HepG2 (cell line): ENCODE measurements around the gene RGS11. TPM values are rescaled to one million over a fixed set of nuclear protein-coding genes. Genes with fewer than 3 reads are reported as not detected.

Source experiments
- ATAC-seq: fragments of 200-7000 bp; cut with Tn5 transposase; 3 replicates; pipeline ENCODE4 v1.9.1; 2020; ENCODE audit warnings: mild to moderate bottlenecking, moderate library complexity
- BruUV-seq: library from RNA; stranded (reverse); fragments of 400-500 nt; replicated peaks from 2 replicates; lab custom pipeline; 2021; lab: Mats Ljungman, UMichigan
- CTCF ChIA-PET: fragments of 300-600 bp; formaldehyde crosslinking; extraction: SDS; loops from one replicate; lab custom pipeline; 2021; ENCODE audit warnings: low total read pairs, inconsistent platforms, low intra/inter-chr PET ratio; lab: Yijun Ruan, JAX
- POLR2A ChIA-PET: fragments of 350-600 bp; sonication (Branson Sonifier 250); formaldehyde crosslinking; loops from one replicate; lab custom pipeline; 2020; ENCODE audit warnings: antibody characterized with exemption, inconsistent platforms; lab: Yijun Ruan, JAX
- DNase-seq: peaks from one replicate; pipeline ENCODE4 v3.0.0-alpha.2; 2015; ENCODE audit warnings: low spot score
- FAIRE-seq: peaks from 3 replicates; lab custom pipeline; 2011; peaks lifted over from hg19 to GRCh38; lab: Jason Lieb, UNC
- H2AFZ ChIP-seq: one replicate; pipeline ENCODE4 v1.6.1; 2011; ENCODE audit warnings: low read length, inconsistent platforms
- H3K27ac ChIP-seq: fragments of 300-600 bp; 3 replicates; pipeline ENCODE4 v1.8.0; 2011; ENCODE audit warnings: mixed run types, mild to moderate bottlenecking, mixed read lengths, low read length, inconsistent platforms; ENCODE audit not compliant: insufficient read depth; ENCODE audit errors: extremely low read length
- H3K27me3 ChIP-seq, 2 experiments: fragments of 200-600 bp in 1 of 2; 2 replicates in 1 of 2; 3 replicates in 1 of 2; pipeline versions ENCODE4 v1.6.0 to v1.8.0; 2011; ENCODE audit warnings: low read length in 2 of 2, mild to moderate bottlenecking in 2 of 2, moderate library complexity in 2 of 2, inconsistent platforms in 1 of 2; ENCODE audit not compliant: insufficient read depth in 2 of 2, control insufficient read depth in 1 of 2
- H3K36me3 ChIP-seq, 2 experiments: fragments of 200-600 bp in 1 of 2; replicated peaks in 1 of 2; 2 replicates in 1 of 2; 3 replicates in 1 of 2; pipeline versions ENCODE4 v1.5.1 to v1.8.0; 2011; ENCODE audit warnings: low read length in 2 of 2, inconsistent platforms in 1 of 2; ENCODE audit not compliant: insufficient read depth in 2 of 2, control insufficient read depth in 1 of 2
- H3K4me1 ChIP-seq: 2 replicates; pipeline ENCODE4 v1.5.1; 2012; ENCODE audit warnings: low read length, inconsistent platforms; ENCODE audit not compliant: insufficient read depth
- H3K4me2 ChIP-seq: 2 replicates; pipeline ENCODE4 v1.6.0; 2011; ENCODE audit warnings: low read depth, low read length, inconsistent platforms
- H3K4me3 ChIP-seq, 3 experiments: fragments of 200-600 bp in 1 of 3; sonication (generic), shearing (Covaris generic) in 1 of 3; replicated peaks in 1 of 3; 2 replicates each; pipeline ENCODE4 v1.5.1; 2011 to 2016; ENCODE audit warnings: low read length in 3 of 3, inconsistent platforms in 2 of 3, low read depth in 2 of 3, mild to moderate bottlenecking in 2 of 3, control low read depth in 1 of 3, mixed read lengths in 1 of 3; ENCODE audit not compliant: insufficient read depth in 1 of 3
- H3K79me2 ChIP-seq: one replicate; pipeline ENCODE4 v1.6.1; 2011; ENCODE audit warnings: low read length, inconsistent platforms; ENCODE audit not compliant: insufficient read depth
- H3K9ac ChIP-seq: 2 replicates; pipeline ENCODE4 v1.6.0; 2011; ENCODE audit warnings: mild to moderate bottlenecking, low read depth, low read length, inconsistent platforms; ENCODE audit not compliant: insufficient read depth
- H3K9me3 ChIP-seq: 2 replicates; pipeline ENCODE4 v1.5.1; 2012; ENCODE audit warnings: mild to moderate bottlenecking, low read length
- H4K20me1 ChIP-seq: 2 replicates; pipeline ENCODE4 v1.6.0; 2011; ENCODE audit warnings: inconsistent platforms, mild to moderate bottlenecking, low read length, moderate library complexity; ENCODE audit not compliant: insufficient read depth
- GABPB1 ChIP-seq: IDR thresholded peaks from 2 replicates; pipeline ENCODE4 v1.6.1; 2016; ENCODE audit warnings: mild to moderate bottlenecking, missing genetic modification reagents, moderate library complexity, missing compliant biosample characterization
- ISX ChIP-seq: sonication (generic); formaldehyde crosslinking; conservative IDR thresholded peaks from 2 replicates; pipeline ENCODE4 v1.5.0; 2020; ENCODE audit warnings: missing genetic modification reagents
- KAT2B ChIP-seq: fragments of 150-350 bp; IDR thresholded peaks from 2 replicates; pipeline ENCODE4 v1.6.1; 2014; ENCODE audit warnings: low read depth, low read length, borderline replicate concordance
- KAT7 ChIP-seq: IDR thresholded peaks from 2 replicates; pipeline ENCODE4 v1.6.1; 2018; ENCODE audit warnings: borderline replicate concordance, missing compliant biosample characterization
- KLF12 ChIP-seq: sonication (generic); formaldehyde crosslinking; IDR thresholded peaks from 2 replicates; pipeline ENCODE4 v1.4.0; 2020; ENCODE audit warnings: missing genetic modification reagents, borderline replicate concordance
- NR2F1 ChIP-seq, 2 experiments: fragments of 450-650 bp in 1 of 2; formaldehyde crosslinking in 1 of 2; IDR thresholded peaks; 2 replicates each; pipeline versions ENCODE4 v1.5.0 to v1.6.1; 2016 to 2020; ENCODE audit warnings: mild to moderate bottlenecking in 1 of 2, missing compliant biosample characterization in 1 of 2, missing genetic modification reagents in 1 of 2, moderate library complexity in 1 of 2
- RBAK ChIP-seq: sonication (generic); formaldehyde crosslinking; IDR thresholded peaks from 2 replicates; pipeline ENCODE4 v1.5.1; 2020; ENCODE audit warnings: mild to moderate bottlenecking, missing genetic modification reagents
- ZNF180 ChIP-seq: sonication (generic); formaldehyde crosslinking; IDR thresholded peaks from 2 replicates; pipeline ENCODE4 v1.4.0; 2020; ENCODE audit warnings: low read depth, missing genetic modification reagents, borderline replicate concordance
- ZNF230 ChIP-seq: sonication (generic); formaldehyde crosslinking; IDR thresholded peaks from 2 replicates; pipeline ENCODE4 v1.4.0; 2020; ENCODE audit warnings: mild to moderate bottlenecking, missing genetic modification reagents
- ZNF292 ChIP-seq: sonication (generic); formaldehyde crosslinking; IDR thresholded peaks from 2 replicates; pipeline ENCODE4 v1.8.1; 2022; ENCODE audit warnings: mild to moderate bottlenecking, low read depth, missing genetic modification reagents, borderline replicate concordance
- ZNF33B ChIP-seq: sonication (generic); formaldehyde crosslinking; IDR thresholded peaks from 2 replicates; pipeline ENCODE4 v1.5.1; 2020; ENCODE audit warnings: mild to moderate bottlenecking, missing genetic modification reagents
- ZNF510 ChIP-seq: sonication (generic); formaldehyde crosslinking; IDR thresholded peaks from 2 replicates; pipeline ENCODE4 v1.4.0; 2020; ENCODE audit warnings: low read depth, mild to moderate bottlenecking, missing genetic modification reagents
- ZNF768 ChIP-seq: sonication (generic); formaldehyde crosslinking; IDR thresholded peaks from 2 replicates; pipeline ENCODE4 v1.4.0; 2020; ENCODE audit warnings: missing genetic modification reagents
- WGBS: methylation state at CpG from one replicate; pipeline ENCODE4 v1.1.6; 2017; ENCODE audit warnings: low lambda C conversion rate; 5-methylcytosine and 5-hydroxymethylcytosine counted together
- in situ Hi-C: cut with HindIII; loops from 2 replicates; pipeline ENCODE4 v1.10.0; 2017; ENCODE audit warnings: low pct_unique_long_range_greater_than_20kb; ENCODE audit not compliant: extremely low pct_ligation_motif_present
- intact Hi-C: fragments of 100-400 bp; cut with micrococcal nuclease; formaldehyde crosslinking; loops from one replicate; pipeline ENCODE4 v1.10.0; 2022; ENCODE audit not compliant: unreplicated experiment
- polyA plus RNA-seq, 8 experiments: library from polyadenylated mRNA; depleted of rRNA in 3 of 8; stranded (reverse) in 7 of 8; unstranded in 1 of 8; fragments of >200 nt; fragmentation: Illumina TruSeq in 4 of 8; extraction: Trizol in 4 of 8; gene quantifications; 2 replicates each; pipeline versions ENCODE4 v1.2.1 to v1.2.3, GENCODE V29; 2011 to 2016; ENCODE audit warnings: low read depth in 4 of 8, missing spikeins in 1 of 8, mixed read lengths in 1 of 8; ENCODE audit not compliant: insufficient read depth in 1 of 8
- total RNA-seq, 5 experiments: library from RNA; depleted of rRNA; stranded (reverse); fragments of >200 nt; fragmentation: Illumina TruSeq; extraction: Trizol; gene quantifications; 2 replicates each; pipeline ENCODE4 v1.2.3, GENCODE V29; 2016; ENCODE audit warnings: low read depth in 1 of 5
- TF ChIP-seq, protein P1 (sequence below): sonication (generic); formaldehyde crosslinking; IDR thresholded peaks from 2 replicates; pipeline ENCODE4 v1.9.0; 2021; ENCODE audit warnings: missing genetic modification reagents, borderline replicate concordance
- TF ChIP-seq, protein P2 (sequence below): sonication (generic); formaldehyde crosslinking; IDR thresholded peaks from 2 replicates; pipeline ENCODE4 v1.4.0; 2020; ENCODE audit warnings: missing genetic modification reagents; ENCODE audit errors: not compliant biosample characterization
- TF ChIP-seq, protein P3 (sequence below): IDR thresholded peaks from 2 replicates; pipeline ENCODE4 v1.6.1; 2012; ENCODE audit warnings: low read depth, low read length, improper control_type of control experiment

The RGS11 gene
- total and polyA plus RNA-seq, 2 of the 13 experiments (the other 11 are each of a cell fraction or from before 2014, with no cell fraction given): 0.11 TPM; not detected in 1

DNA sequence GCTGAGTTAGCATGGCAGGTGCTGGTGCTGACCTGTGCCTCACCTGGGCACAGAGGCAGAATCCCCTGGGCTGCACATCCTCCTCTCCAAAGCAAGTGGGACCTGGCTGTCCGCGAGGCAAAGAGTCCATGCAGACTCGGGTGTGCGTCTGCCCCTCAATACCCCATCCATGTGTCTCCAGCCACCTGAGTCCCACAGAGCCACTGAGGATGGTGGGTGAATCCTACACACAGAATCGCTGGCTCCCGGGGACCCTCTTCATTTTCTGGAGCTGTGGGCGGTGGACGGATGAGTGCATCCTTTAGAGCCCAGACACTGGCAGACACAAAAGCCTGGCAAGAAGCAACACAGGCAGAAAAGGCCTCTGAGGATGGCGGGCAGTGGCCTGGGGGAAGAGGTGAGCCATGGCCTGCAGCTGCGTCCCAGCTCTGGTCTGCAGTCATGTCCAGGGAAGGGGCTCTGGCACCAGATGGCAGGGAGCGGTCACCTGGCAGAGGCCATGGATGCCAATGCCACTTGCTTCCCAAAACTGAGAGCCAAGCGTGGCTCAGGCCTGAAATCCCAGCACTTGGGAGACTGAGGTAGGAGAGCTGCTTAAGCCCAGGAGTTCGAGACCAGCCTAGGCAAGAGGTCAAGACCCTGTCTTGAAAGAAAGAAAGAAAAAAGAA lies 46.9 kb upstream of the RGS11 start:
- intact Hi-C loops (no loop called here), in situ Hi-C loops (no loop called here)
- CTCF ChIA-PET: no interaction called here
- Histone ChIP-seq H3K27ac (no peak overlapping the region), H3K4me3 (no peak overlapping the region), H3K4me2 (no peak overlapping the region), H3K79me2 (peaks cover 71% of the 10 kb centered on the region), H3K9ac (no peak overlapping the region), H3K36me3 (peaks cover 11 to 48% of the 10 kb centered on the region in 2 experiments; a peak in 4 of 5 replicates), H4K20me1 (peaks cover 45% of the 10 kb centered on the region; the same call in 1 of the 2 replicates), H2AFZ (no peak overlapping the region), H3K27me3 (no peaks in the 10 kb centered on the region), H3K9me3 (no peaks in the 10 kb centered on the region), H3K4me1 (peaks cover 5% of the 10 kb centered on the region)
- ATAC-seq: no peak
- FAIRE-seq: no peak
- BruUV-seq: no TSS peak
- POLR2A ChIA-PET: interaction anchor here (0.7 kb wide), 1 partner anchor 16 kb away, joined by 3 read pairs; no protein-coding TSS in a partner anchor
- 92% methylated on average over 12 of the region's 13 CpGs for WGBS
- no peak for DNase-seq
- TF ChIP-seq KAT7 (CRISPR knock-in tag): no peak
- TF ChIP-seq RBAK (CRISPR knock-in tag): no peak
- TF ChIP-seq ZNF510 (CRISPR knock-in tag): no peak
- TF ChIP-seq, protein P1, sequence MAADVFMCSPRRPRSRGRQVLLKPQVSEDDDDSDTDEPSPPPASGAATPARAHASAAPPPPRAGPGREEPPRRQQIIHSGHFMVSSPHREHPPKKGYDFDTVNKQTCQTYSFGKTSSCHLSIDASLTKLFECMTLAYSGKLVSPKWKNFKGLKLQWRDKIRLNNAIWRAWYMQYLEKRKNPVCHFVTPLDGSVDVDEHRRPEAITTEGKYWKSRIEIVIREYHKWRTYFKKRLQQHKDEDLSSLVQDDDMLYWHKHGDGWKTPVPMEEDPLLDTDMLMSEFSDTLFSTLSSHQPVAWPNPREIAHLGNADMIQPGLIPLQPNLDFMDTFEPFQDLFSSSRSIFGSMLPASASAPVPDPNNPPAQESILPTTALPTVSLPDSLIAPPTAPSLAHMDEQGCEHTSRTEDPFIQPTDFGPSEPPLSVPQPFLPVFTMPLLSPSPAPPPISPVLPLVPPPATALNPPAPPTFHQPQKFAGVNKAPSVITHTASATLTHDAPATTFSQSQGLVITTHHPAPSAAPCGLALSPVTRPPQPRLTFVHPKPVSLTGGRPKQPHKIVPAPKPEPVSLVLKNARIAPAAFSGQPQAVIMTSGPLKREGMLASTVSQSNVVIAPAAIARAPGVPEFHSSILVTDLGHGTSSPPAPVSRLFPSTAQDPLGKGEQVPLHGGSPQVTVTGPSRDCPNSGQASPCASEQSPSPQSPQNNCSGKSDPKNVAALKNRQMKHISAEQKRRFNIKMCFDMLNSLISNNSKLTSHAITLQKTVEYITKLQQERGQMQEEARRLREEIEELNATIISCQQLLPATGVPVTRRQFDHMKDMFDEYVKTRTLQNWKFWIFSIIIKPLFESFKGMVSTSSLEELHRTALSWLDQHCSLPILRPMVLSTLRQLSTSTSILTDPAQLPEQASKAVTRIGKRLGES (CRISPR knock-in tag): no peak
- TF ChIP-seq, protein P2, sequence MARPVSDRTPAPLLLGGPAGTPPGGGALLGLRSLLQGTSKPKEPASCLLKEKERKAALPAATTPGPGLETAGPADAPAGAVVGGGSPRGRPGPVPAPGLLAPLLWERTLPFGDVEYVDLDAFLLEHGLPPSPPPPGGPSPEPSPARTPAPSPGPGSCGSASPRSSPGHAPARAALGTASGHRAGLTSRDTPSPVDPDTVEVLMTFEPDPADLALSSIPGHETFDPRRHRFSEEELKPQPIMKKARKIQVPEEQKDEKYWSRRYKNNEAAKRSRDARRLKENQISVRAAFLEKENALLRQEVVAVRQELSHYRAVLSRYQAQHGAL (CRISPR knock-in tag): no peak
- no peak for TF ChIP-seq ZNF292 (CRISPR knock-in tag)
- no peak for TF ChIP-seq ZNF180 (CRISPR knock-in tag)
- TF ChIP-seq ZNF768 (CRISPR knock-in tag): no peak
- TF ChIP-seq GABPB1 (CRISPR knock-in tag): no peak
- TF ChIP-seq ZNF33B: no peak
- TF ChIP-seq NR2F1 (CRISPR knock-in tag; IDR thresholded peaks at IDR 0.05): no peak
- TF ChIP-seq, protein P3, sequence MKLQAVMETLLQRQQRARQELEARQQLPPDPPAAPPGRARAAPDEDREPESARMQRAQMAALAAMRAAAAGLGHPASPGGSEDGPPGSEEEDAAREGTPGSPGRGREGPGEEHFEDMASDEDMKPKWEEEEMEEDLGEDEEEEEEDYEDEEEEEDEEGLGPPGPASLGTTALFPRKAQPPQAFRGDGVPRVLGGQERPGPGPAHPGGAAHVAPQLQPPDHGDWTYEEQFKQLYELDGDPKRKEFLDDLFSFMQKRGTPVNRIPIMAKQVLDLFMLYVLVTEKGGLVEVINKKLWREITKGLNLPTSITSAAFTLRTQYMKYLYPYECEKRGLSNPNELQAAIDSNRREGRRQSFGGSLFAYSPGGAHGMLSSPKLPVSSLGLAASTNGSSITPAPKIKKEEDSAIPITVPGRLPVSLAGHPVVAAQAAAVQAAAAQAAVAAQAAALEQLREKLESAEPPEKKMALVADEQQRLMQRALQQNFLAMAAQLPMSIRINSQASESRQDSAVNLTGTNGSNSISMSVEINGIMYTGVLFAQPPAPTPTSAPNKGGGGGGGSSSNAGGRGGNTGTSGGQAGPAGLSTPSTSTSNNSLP: no peak
- no peak for TF ChIP-seq KLF12 (CRISPR knock-in tag)
- TF ChIP-seq KAT2B: no peak
- TF ChIP-seq ISX: no peak
- TF ChIP-seq ZNF230 (CRISPR knock-in tag): no peak
